Gastroesophageal sphincter (tissue), 4 donors: ENCODE measurements around the gene MAP1B. TPM values are rescaled to one million over a fixed set of nuclear protein-coding genes. Genes with fewer than 3 reads are reported as not detected.

Experiments used
- ATAC-seq: fragments of 150-250 bp; one replicate; pipeline ENCODE4 v1.9.1; 2016; ENCODE audit warnings: mild to moderate bottlenecking, moderate library complexity
- H3K27ac ChIP-seq, 4 donors: fragments of 200-600 bp; sonication (generic) in 3 of 4; 1 replicate in 3 of 4; 2 replicates in 1 of 4; pipeline ENCODE4 v1.5.1; 2016 to 2019
- H3K27me3 ChIP-seq: fragments of 200-600 bp; sonication (generic); one replicate; pipeline ENCODE4 v1.5.1; 2019
- H3K36me3 ChIP-seq, 2 donors: fragments of 200-600 bp; sonication (generic); one replicate each; pipeline ENCODE4 v1.5.1; 2019; ENCODE audit warnings: control low read depth in 1 of 2
- H3K4me1 ChIP-seq, 3 donors: fragments of 200-600 bp; sonication (generic); 1 replicate in 2 of 3; 2 replicates in 1 of 3; pipeline ENCODE4 v1.5.1; 2016 to 2019; ENCODE audit warnings: control low read depth in 2 of 3
- H3K4me3 ChIP-seq, 2 donors: fragments of 200-600 bp; sonication (generic); one replicate each; pipeline ENCODE4 v1.5.1; 2019; ENCODE audit warnings: mild to moderate bottlenecking in 1 of 2, moderate library complexity in 1 of 2
- H3K9me3 ChIP-seq, 3 donors: fragments of 200-600 bp; sonication (generic); one replicate each; pipeline ENCODE4 v1.5.1; 2017 to 2019; ENCODE audit warnings: control low read depth in 2 of 3
- CTCF ChIP-seq, 4 experiments: fragments of 200-600 bp in 2 of 4; fragments of 450-650 bp in 2 of 4; sonication (generic) in 1 of 4; IDR thresholded peaks; one replicate each; pipeline ENCODE4 v1.5.1; 2017 to 2019; ENCODE audit warnings: antibody characterized with exemption in 4 of 4, mild to moderate bottlenecking in 2 of 4, moderate library complexity in 2 of 4
- EP300 ChIP-seq: sonication (generic); formaldehyde crosslinking; IDR thresholded peaks from one replicate; pipeline ENCODE4 v1.6.1; 2017; ENCODE audit warnings: antibody characterized with exemption, mild to moderate bottlenecking
- POLR2A ChIP-seq, 2 donors: fragments of 450-650 bp; IDR thresholded peaks; one replicate each; pipeline ENCODE4 v1.6.1; 2017; ENCODE audit warnings: antibody characterized with exemption in 2 of 2, mild to moderate bottlenecking in 2 of 2, moderate library complexity in 1 of 2
- POLR2AphosphoS5 ChIP-seq: sonication (generic); formaldehyde crosslinking; IDR thresholded peaks from one replicate; pipeline ENCODE4 v1.6.1; 2017; ENCODE audit warnings: antibody characterized with exemption
- WGBS, 2 donors: methylation state at CpG; one replicate each; pipeline ENCODE4 v1.1.5; 2018; ENCODE audit warnings: low coverage in 1 of 2; 5-methylcytosine and 5-hydroxymethylcytosine counted together
- total RNA-seq, 4 donors: library from RNA; depleted of rRNA; stranded (reverse); fragments of >200 nt; gene quantifications; one replicate each; pipeline ENCODE4 v1.1.0, GENCODE V29; 2016

Gene MAP1B
- total RNA-seq, 4 donors from 2014 or later, result 601 to 1,344 (median 738) TPM

GRCh38 chr5:72133212-72133990, 26.1 kb downstream of the MAP1B start:
- H3K9me3 ChIP-seq, result no peaks in the 10 kb centered on the region
- peak overlapping the region in 3 of 4 donors; percentile 1 to 62 (median 40) for H3K27ac ChIP-seq
- TF ChIP-seq CTCF (IDR thresholded peaks at IDR 0.05), result no peak
- no peak for TF ChIP-seq POLR2AphosphoS5
- no peak for TF ChIP-seq EP300
- no peak for TF ChIP-seq POLR2A (IDR thresholded peaks at IDR 0.05)
- H3K27me3 ChIP-seq, result no peaks in the 10 kb centered on the region
- H3K36me3 ChIP-seq, result no peaks in the 10 kb centered on the region
- H3K4me1 ChIP-seq, result peaks cover 3 to 97% (median 19%) of the 10 kb centered on the region in 3 donors
- 89 to 100% methylated on average over 1 to 4 of the region's 4 CpGs for WGBS, 2 donors
- no peak for ATAC-seq
- H3K4me3 ChIP-seq, result no peak overlapping the region

- Histone ChIP-seq H3K36me3 (no peaks in the 10 kb centered on the region), H3K27me3 (no peaks in the 10 kb centered on the region), H3K4me1 (peaks cover 3 to 97% (median 25%) of the 10 kb centered on the region in 3 donors), H3K9me3 (no peaks in the 10 kb centered on the region), H3K27ac (peak overlapping the region; percentile 5 to 73 (median 62)), H3K4me3 (no peak overlapping the region)
- WGBS, 2 donors, result 16 to 44% methylated on average over 6 to 7 of the region's 7 CpGs
- peak; percentile 27 for TF ChIP-seq POLR2AphosphoS5
- peak in 1 of 4 experiments; percentile 17 for TF ChIP-seq CTCF (IDR thresholded peaks at IDR 0.05)
- no peak for TF ChIP-seq POLR2A (IDR thresholded peaks at IDR 0.05)
- ATAC-seq, result no peak
Measured at GRCh38 chr5:72134226-72134899, 27.1 kb downstream of the MAP1B start.

GRCh38 chr5:72137826-72138409, 30.6 kb downstream of the MAP1B start:
- Histone ChIP-seq H3K27ac (peak overlapping the region; percentile 49 to 84 (median 75)), H3K27me3 (no peaks in the 10 kb centered on the region), H3K36me3 (no peaks in the 10 kb centered on the region), H3K4me1 (peaks cover 17 to 98% (median 25%) of the 10 kb centered on the region in 3 donors), H3K9me3 (no peaks in the 10 kb centered on the region), H3K4me3 (no peak overlapping the region)
- ATAC-seq, result no peak
- WGBS, 2 donors, result 44 to 62% methylated on average over 2 of the region's 2 CpGs
- TF ChIP-seq POLR2A (IDR thresholded peaks at IDR 0.05) (no peak), CTCF (IDR thresholded peaks at IDR 0.05) (peak; percentile 21 to 59 (median 42))

- Histone ChIP-seq H3K27me3 (no peaks in the 10 kb centered on the region), H3K4me1 (peaks cover 16 to 98% (median 28%) of the 10 kb centered on the region in 3 donors), H3K4me3 (no peak overlapping the region), H3K27ac (peak overlapping the region; percentile 49 to 84 (median 75)), H3K36me3 (no peaks in the 10 kb centered on the region), H3K9me3 (no peaks in the 10 kb centered on the region)
- TF ChIP-seq POLR2A (IDR thresholded peaks at IDR 0.05), result no peak
- peak; percentile 18 for TF ChIP-seq POLR2AphosphoS5
- TF ChIP-seq CTCF (IDR thresholded peaks at IDR 0.05), result no peak
- no peak for TF ChIP-seq EP300
- WGBS, 2 donors, result 15 to 30% methylated on average over 5 to 8 of the region's 8 CpGs
- ATAC-seq, result no peak
Measured at GRCh38 chr5:72138943-72139521, 31.8 kb downstream of the MAP1B start.
